HepG2 (cell line): ENCODE measurements around the gene PSMD4. TPM values are rescaled to one million over a fixed set of nuclear protein-coding genes. Genes with fewer than 3 reads are reported as not detected.
A peak's percentile ranks its signal among the peaks of the same experiment; 100 is the strongest.

Experiments used
- BORCS8-MEF2B ChIP-seq: sonication (generic); formaldehyde crosslinking; IDR thresholded peaks from 2 replicates; pipeline ENCODE4 v1.8.0; 2022; ENCODE audit warnings: mild to moderate bottlenecking, missing genetic modification reagents
- CCAR2 ChIP-seq: fragments of 200-400 bp; formaldehyde crosslinking; optimal IDR thresholded peaks from 2 replicates; pipeline ENCODE3; 2018; ENCODE audit warnings: low read depth, mild to moderate bottlenecking, low read length, moderate library complexity
- CREM ChIP-seq, 2 experiments: sonication (generic) in 1 of 2; formaldehyde crosslinking in 1 of 2; IDR thresholded peaks; 2 replicates each; pipeline versions ENCODE4 v1.4.0 to v1.6.1; 2016 to 2020; ENCODE audit warnings: antibody characterized with exemption in 1 of 2, mild to moderate bottlenecking in 1 of 2, missing genetic modification reagents in 1 of 2
- ELF1 ChIP-seq: sonication (generic); formaldehyde crosslinking; IDR thresholded peaks from 2 replicates; pipeline ENCODE4 v1.4.0; 2020; ENCODE audit warnings: missing genetic modification reagents
- FOXA1 ChIP-seq, 2 experiments: fragments of 450-650 bp in 1 of 2; sonication (generic) in 1 of 2; formaldehyde crosslinking in 1 of 2; IDR thresholded peaks; 2 replicates each; pipeline versions ENCODE4 v1.4.0 to v1.6.1; 2016 to 2020; ENCODE audit warnings: missing genetic modification reagents in 1 of 2
- GATA4 ChIP-seq: sonication (generic); IDR thresholded peaks from 2 replicates; pipeline ENCODE4 v1.6.1; 2016; ENCODE audit warnings: antibody characterized with exemption, low read depth, borderline replicate concordance
- GTF3A ChIP-seq: sonication (generic); formaldehyde crosslinking; conservative IDR thresholded peaks from 2 replicates; pipeline ENCODE4 v1.4.0; 2020; ENCODE audit warnings: mild to moderate bottlenecking, missing genetic modification reagents
- HIVEP1 ChIP-seq: sonication (generic); formaldehyde crosslinking; IDR thresholded peaks from 2 replicates; pipeline ENCODE4 v1.4.0; 2020; ENCODE audit warnings: mild to moderate bottlenecking, missing genetic modification reagents
- HNF1A ChIP-seq, 2 experiments: sonication (generic) in 1 of 2; formaldehyde crosslinking in 1 of 2; IDR thresholded peaks; 2 replicates each; pipeline versions ENCODE4 v1.4.0 to v1.6.1; 2016 to 2020; ENCODE audit warnings: borderline replicate concordance in 1 of 2, low read depth in 1 of 2, mild to moderate bottlenecking in 1 of 2, missing genetic modification reagents in 1 of 2
- SMARCC2 ChIP-seq: fragments of 450-650 bp; IDR thresholded peaks from 2 replicates; pipeline ENCODE4 v1.6.1; 2017; ENCODE audit warnings: antibody characterized with exemption, mild to moderate bottlenecking
- SP140L ChIP-seq: sonication (generic); formaldehyde crosslinking; IDR thresholded peaks from 2 replicates; pipeline ENCODE4 v1.4.0; 2020; ENCODE audit warnings: missing genetic modification reagents, borderline replicate concordance
- TCF12 ChIP-seq, 2 experiments: fragments of 450-650 bp in 1 of 2; sonication (generic) in 1 of 2; formaldehyde crosslinking in 1 of 2; IDR thresholded peaks; 2 replicates each; pipeline versions ENCODE4 v1.6.1 to v1.8.0; 2017 to 2022; ENCODE audit warnings: antibody characterized with exemption in 1 of 2, mild to moderate bottlenecking in 1 of 2, missing genetic modification reagents in 1 of 2, moderate library complexity in 1 of 2
- USF2 ChIP-seq, 2 experiments: sonication (generic) in 1 of 2; formaldehyde crosslinking in 1 of 2; IDR thresholded peaks; 2 replicates each; pipeline versions ENCODE4 v1.5.1 to v1.6.1; 2011 to 2020; ENCODE audit warnings: borderline replicate concordance in 1 of 2, low read depth in 1 of 2, low read length in 1 of 2, mild to moderate bottlenecking in 1 of 2, missing genetic modification reagents in 1 of 2, moderate library complexity in 1 of 2
- ZNF33A ChIP-seq: sonication (generic); formaldehyde crosslinking; IDR thresholded peaks from 2 replicates; pipeline ENCODE4 v1.5.1; 2020; ENCODE audit warnings: missing genetic modification reagents, mild to moderate bottlenecking, moderate library complexity, borderline replicate concordance
- ZNF460 ChIP-seq: sonication (generic); formaldehyde crosslinking; IDR thresholded peaks from 2 replicates; pipeline ENCODE4 v1.5.1; 2020; ENCODE audit warnings: missing genetic modification reagents, mild to moderate bottlenecking, borderline replicate concordance
- ZNF678 ChIP-seq: sonication (generic); formaldehyde crosslinking; IDR thresholded peaks from 2 replicates; pipeline ENCODE4 v1.4.0; 2020; ENCODE audit warnings: mild to moderate bottlenecking, missing genetic modification reagents
- polyA plus RNA-seq, 8 experiments: library from polyadenylated mRNA; depleted of rRNA in 3 of 8; stranded (reverse) in 7 of 8; unstranded in 1 of 8; fragments of >200 nt; fragmentation: Illumina TruSeq in 4 of 8; extraction: Trizol in 4 of 8; gene quantifications; 2 replicates each; pipeline versions ENCODE4 v1.2.1 to v1.2.3, GENCODE V29; 2011 to 2016; ENCODE audit warnings: low read depth in 4 of 8, missing spikeins in 1 of 8, mixed read lengths in 1 of 8; ENCODE audit not compliant: insufficient read depth in 1 of 8
- total RNA-seq, 5 experiments: library from RNA; depleted of rRNA; stranded (reverse); fragments of >200 nt; fragmentation: Illumina TruSeq; extraction: Trizol; gene quantifications; 2 replicates each; pipeline ENCODE4 v1.2.3, GENCODE V29; 2016; ENCODE audit warnings: low read depth in 1 of 5
- TF ChIP-seq, protein P1 (sequence below): sonication (generic); formaldehyde crosslinking; IDR thresholded peaks from 2 replicates; pipeline ENCODE4 v1.5.1; 2020; ENCODE audit warnings: missing genetic modification reagents, mild to moderate bottlenecking, borderline replicate concordance

Gene PSMD4
- total and polyA plus RNA-seq, 2 of the 13 experiments (the other 11 are each of a cell fraction or from before 2014, with no cell fraction given) = 194 to 243 TPM

- no peak for TF ChIP-seq CCAR2
- no peak for TF ChIP-seq TCF12 (IDR thresholded peaks at IDR 0.05)
- TF ChIP-seq TCF12 (CRISPR knock-in tag; IDR thresholded peaks at IDR 0.05) = no peak; the same call in 1 of the 2 replicates
- peak; percentile 95 for TF ChIP-seq ZNF460 (CRISPR knock-in tag)
- no peak for TF ChIP-seq HNF1A (IDR thresholded peaks at IDR 0.05; ENCODE audit: low read depth)
- no peak; the same call in 1 of the 2 replicates for TF ChIP-seq HNF1A (CRISPR knock-in tag; IDR thresholded peaks at IDR 0.05; ENCODE audit: borderline replicate concordance)
- TF ChIP-seq, protein P1, sequence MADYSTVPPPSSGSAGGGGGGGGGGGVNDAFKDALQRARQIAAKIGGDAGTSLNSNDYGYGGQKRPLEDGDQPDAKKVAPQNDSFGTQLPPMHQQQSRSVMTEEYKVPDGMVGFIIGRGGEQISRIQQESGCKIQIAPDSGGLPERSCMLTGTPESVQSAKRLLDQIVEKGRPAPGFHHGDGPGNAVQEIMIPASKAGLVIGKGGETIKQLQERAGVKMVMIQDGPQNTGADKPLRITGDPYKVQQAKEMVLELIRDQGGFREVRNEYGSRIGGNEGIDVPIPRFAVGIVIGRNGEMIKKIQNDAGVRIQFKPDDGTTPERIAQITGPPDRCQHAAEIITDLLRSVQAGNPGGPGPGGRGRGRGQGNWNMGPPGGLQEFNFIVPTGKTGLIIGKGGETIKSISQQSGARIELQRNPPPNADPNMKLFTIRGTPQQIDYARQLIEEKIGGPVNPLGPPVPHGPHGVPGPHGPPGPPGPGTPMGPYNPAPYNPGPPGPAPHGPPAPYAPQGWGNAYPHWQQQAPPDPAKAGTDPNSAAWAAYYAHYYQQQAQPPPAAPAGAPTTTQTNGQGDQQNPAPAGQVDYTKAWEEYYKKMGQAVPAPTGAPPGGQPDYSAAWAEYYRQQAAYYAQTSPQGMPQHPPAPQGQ = 0 out of 2 replicates have a peak, but pooled peaks have one; percentile 33
- no peak for TF ChIP-seq USF2 (IDR thresholded peaks at IDR 0.05; ENCODE audit: low read depth, low read length)
- 0 out of 2 replicates have a peak, but pooled peaks have one; percentile 31 for TF ChIP-seq USF2 (CRISPR knock-in tag; IDR thresholded peaks at IDR 0.05; ENCODE audit: borderline replicate concordance)
- peak; percentile 86 for TF ChIP-seq CREM (IDR thresholded peaks at IDR 0.05)
- TF ChIP-seq CREM (CRISPR knock-in tag; IDR thresholded peaks at IDR 0.05) = no peak
- TF ChIP-seq SMARCC2 = no peak
- no peak for TF ChIP-seq ZNF33A (CRISPR knock-in tag)
- TF ChIP-seq GATA4 = 0 out of 2 replicates have a peak, but pooled peaks have one; percentile 39
- no peak for TF ChIP-seq ZNF678 (CRISPR knock-in tag)
- no peak for TF ChIP-seq GTF3A (CRISPR knock-in tag)
- TF ChIP-seq HIVEP1 = peak; percentile 51; the same call in 1 of the 2 replicates
- TF ChIP-seq BORCS8-MEF2B (CRISPR knock-in tag) = peak; percentile 67; the same call in 1 of the 2 replicates
- peak; percentile 99 for TF ChIP-seq ELF1 (CRISPR knock-in tag)
- no peak for TF ChIP-seq FOXA1 (IDR thresholded peaks at IDR 0.05)
- no peak for TF ChIP-seq FOXA1 (CRISPR knock-in tag; IDR thresholded peaks at IDR 0.05)
- TF ChIP-seq SP140L (CRISPR knock-in tag) = no peak
Measured at GRCh38 chr1:151254217-151255213, at the start of gene PSMD4 (continued).
